ENCODE data around the gene C20orf173. TPM values are rescaled to one million over a fixed set of nuclear protein-coding genes. Genes with fewer than 3 reads are reported as not detected.

The C20orf173 gene
- polyA plus RNA-seq, 1 of the 3 experiments (the other 2 are of a cell fraction): not detected

- WGBS (ENCODE audit: low lambda C conversion rate): 98% methylated on average over 5 of the region's 6 CpGs
- no peaks in the 10 kb centered on the region for H3K9me2 ChIP-seq
- CTCF ChIA-PET: interaction anchor here (0.8 to 1.5 kb wide), 4 partner anchors 10 to 18 kb away, joined by 3 to 4 read pairs (median 3); no protein-coding TSS in a partner anchor
Observed at GRCh38 chr20:35490736-35491181, 38.7 kb downstream of the C20orf173 start.

GRCh38 chr20:35489717-35490116 lies 39.7 kb downstream of the C20orf173 start:
- no peak overlapping the region for H3K9ac ChIP-seq
- no peak overlapping the region for H3K4me3 ChIP-seq (ENCODE audit: low read depth in 2 of 2, low read length in 1 of 2)
- ChIA-PET POLR2A (no interaction called here), CTCF (interaction anchor here (1.2 to 1.8 kb wide), 4 partner anchors 11 to 26 kb away, joined by 3 to 4 read pairs (median 3); no protein-coding TSS in a partner anchor)
- no peaks in the 10 kb centered on the region for H3F3A ChIP-seq (replicated peaks; ENCODE audit: insufficient read depth)
- no peaks in the 10 kb centered on the region for H4K20me1 ChIP-seq (ENCODE audit: insufficient read depth)
- H2AFZ ChIP-seq (ENCODE audit: low read depth): no peak overlapping the region
- H3K4me2 ChIP-seq: no peak overlapping the region
- no peak overlapping the region for H3K27ac ChIP-seq (ENCODE audit: low read depth in 2 of 2, low read length in 1 of 2)
- H3K36me3 ChIP-seq (replicated peaks in 1 of 2; ENCODE audit: control insufficient read depth in 1 of 2, insufficient read depth in 2 of 2, low read length in 1 of 2): peaks cover 36 to 40% of the 10 kb centered on the region in 2 experiments
- no peaks in the 10 kb centered on the region for H3K79me2 ChIP-seq (ENCODE audit: insufficient read depth)
- no peak for DNase-seq
- H3K9me3 ChIP-seq: no peaks in the 10 kb centered on the region
- H3K27me3 ChIP-seq (ENCODE audit: insufficient read depth): no peaks in the 10 kb centered on the region
- H3K9me2 ChIP-seq: no peaks in the 10 kb centered on the region
- 97% methylated on average over 4 of the region's 5 CpGs for WGBS (ENCODE audit: low lambda C conversion rate)
- H3K4me1 ChIP-seq (ENCODE audit: control insufficient read depth in 1 of 2, insufficient read depth in 2 of 2, low read depth in 1 of 2, low read length in 1 of 2): no peaks in the 10 kb centered on the region
- TF ChIP-seq REST (IDR thresholded peaks at IDR 0.05; ENCODE audit: low read depth, low read length): no peak
- TF ChIP-seq FOSL2 (IDR thresholded peaks at IDR 0.05; ENCODE audit: borderline replicate concordance, low read depth): no peak
- no peak for TF ChIP-seq CTCF (IDR thresholded peaks at IDR 0.05)
- no peak for TF ChIP-seq IRF3 (IDR thresholded peaks at IDR 0.05; ENCODE audit: low read depth, low read length)
- no peak for TF ChIP-seq NFIC (IDR thresholded peaks at IDR 0.05; ENCODE audit: borderline replicate concordance)
- TF ChIP-seq USF1 (IDR thresholded peaks at IDR 0.05; ENCODE audit: borderline replicate concordance, low read depth): no peak
- no peak for TF ChIP-seq TAF1 (IDR thresholded peaks at IDR 0.05; ENCODE audit: borderline replicate concordance, low read depth, low read length)
- TF ChIP-seq POLR2AphosphoS5 (IDR thresholded peaks at IDR 0.05; ENCODE audit: low read depth, low read length): no peak
- TF ChIP-seq RCOR1 (IDR thresholded peaks at IDR 0.05; ENCODE audit: low read length): no peak
- TF ChIP-seq YY1 (IDR thresholded peaks at IDR 0.05; ENCODE audit: low read depth): no peak
- TF ChIP-seq FOXJ3 (CRISPR knock-in tag; IDR thresholded peaks at IDR 0.05): no peak

More at GRCh38 chr20:35490736-35491181, 38.7 kb downstream of the C20orf173 start:
- Histone ChIP-seq H2AFZ (ENCODE audit: low read depth) (no peak overlapping the region), H3K9ac (no peak overlapping the region), H3K4me1 (ENCODE audit: control insufficient read depth in 1 of 2, insufficient read depth in 2 of 2, low read depth in 1 of 2, low read length in 1 of 2) (no peaks in the 10 kb centered on the region), H3K79me2 (ENCODE audit: insufficient read depth) (no peaks in the 10 kb centered on the region), H3K9me3 (no peaks in the 10 kb centered on the region), H3K36me3 (replicated peaks in 1 of 2; ENCODE audit: control insufficient read depth in 1 of 2, insufficient read depth in 2 of 2, low read length in 1 of 2) (peaks cover 40 to 41% of the 10 kb centered on the region in 2 experiments), H3F3A (replicated peaks; ENCODE audit: insufficient read depth) (no peaks in the 10 kb centered on the region), H3K4me3 (ENCODE audit: low read depth in 2 of 2, low read length in 1 of 2) (no peak overlapping the region), H3K27ac (ENCODE audit: low read depth in 2 of 2, low read length in 1 of 2) (no peak overlapping the region; a peak in 1 of 4 replicates), H4K20me1 (ENCODE audit: insufficient read depth) (no peaks in the 10 kb centered on the region), H3K27me3 (ENCODE audit: insufficient read depth) (no peaks in the 10 kb centered on the region), H3K4me2 (no peak overlapping the region)
- TF ChIP-seq FOXM1 (IDR thresholded peaks at IDR 0.05; ENCODE audit: low read depth) (no peak), RXRA (IDR thresholded peaks at IDR 0.05; ENCODE audit: borderline replicate concordance, low read depth) (no peak), RFX5 (IDR thresholded peaks at IDR 0.05; ENCODE audit: low read length) (no peak), YY1 (IDR thresholded peaks at IDR 0.05; ENCODE audit: low read depth) (no peak), FOXJ3 (CRISPR knock-in tag; IDR thresholded peaks at IDR 0.05) (no peak), PBX3 (IDR thresholded peaks at IDR 0.05) (no peak), CHD2 (IDR thresholded peaks at IDR 0.05; ENCODE audit: low read length, partially characterized antibody) (no peak), RCOR1 (IDR thresholded peaks at IDR 0.05; ENCODE audit: low read length) (no peak)
- POLR2A ChIA-PET: interaction anchor here (2.0 kb wide), 1 partner anchor 13 kb away, joined by 4 read pairs; no protein-coding TSS in a partner anchor
- DNase-seq: no peak
